HUDEP-2 (cell line): ENCODE measurements around the gene GAK.
"Not testable (repeated sequence)": the region's sequence is repeated elsewhere in the genome, so short reads cannot be mapped to it uniquely, and the experiment has no call there.

Source experiments
- DNase-seq, 76 experiments: peaks; one replicate each; lab custom pipeline; 2025; ENCODE audit not compliant: unreplicated experiment in 76 of 76; lab: John Stamatoyannopoulos, UW

The GAK gene

DNA sequence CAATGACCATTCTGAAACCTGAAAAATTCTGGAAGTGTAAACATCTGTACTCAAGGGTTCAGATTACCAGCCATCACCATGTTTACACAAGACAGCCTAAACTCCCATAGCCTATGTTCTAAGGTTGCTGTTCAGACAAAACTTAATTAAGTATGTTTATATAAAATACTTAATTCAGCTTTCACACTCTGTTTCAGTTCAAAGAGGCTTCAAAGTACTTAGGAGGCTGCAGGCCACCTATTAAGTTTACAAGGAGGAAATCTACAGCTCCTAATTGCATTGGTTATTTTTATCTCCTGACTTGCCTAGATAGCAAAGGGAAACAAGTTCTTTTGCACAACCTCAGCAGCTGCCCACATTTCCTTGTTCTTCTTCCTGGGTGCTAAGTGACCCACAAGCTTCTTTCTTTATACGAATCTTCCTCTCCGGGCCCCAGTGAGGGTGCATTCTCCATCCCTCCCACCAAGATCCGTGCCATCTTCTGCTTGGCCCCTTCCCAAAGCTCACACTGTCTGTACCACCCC lies 2.0 kb downstream of the GAK start:
- DNase-seq: no peak

GRCh38 chr4:929096-929765 lies 2.9 kb downstream of the GAK start:
- DNase-seq: no peak

DNA sequence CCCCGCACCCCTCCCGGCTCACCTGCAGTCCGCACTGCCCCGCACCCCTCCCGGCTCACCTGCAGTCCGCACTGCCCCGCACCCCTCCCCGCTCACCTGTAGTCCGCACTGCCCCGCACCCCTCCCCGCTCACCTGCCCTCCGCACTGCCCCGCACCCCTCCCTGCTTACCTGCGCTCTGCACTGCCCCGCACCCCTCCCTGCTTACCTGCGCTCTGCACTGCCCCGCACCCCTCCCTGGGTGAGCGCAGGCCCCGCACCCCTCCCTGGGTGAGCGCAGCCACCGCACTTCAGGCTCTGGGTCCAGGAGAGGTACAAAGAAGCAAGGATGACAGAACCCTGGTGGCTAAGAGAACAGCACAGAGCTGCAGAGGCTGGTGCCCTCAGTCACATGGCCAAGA lies 4.5 kb downstream of the GAK start:
- peak in 3 of 76 experiments; percentile 4 to 11 (median 9) for DNase-seq

DNA sequence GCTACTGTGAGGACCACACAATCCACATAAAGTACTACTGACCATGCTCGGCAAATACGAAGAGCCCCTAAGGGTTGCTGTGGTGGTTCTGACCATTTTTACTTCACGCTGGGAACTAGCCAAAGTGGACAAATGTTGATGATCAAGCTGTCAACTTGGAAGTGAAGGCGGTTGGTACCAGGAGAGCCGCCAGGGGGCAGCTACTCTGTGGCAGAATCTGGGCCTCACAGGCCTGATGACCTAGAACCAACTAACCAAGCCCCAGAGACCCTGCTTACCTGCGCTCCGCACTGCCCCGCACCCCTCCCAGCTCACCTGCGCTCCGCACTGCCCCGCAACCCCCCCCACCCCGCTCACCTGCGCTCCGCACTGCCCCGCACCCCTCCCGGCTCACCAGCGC lies 5.6 kb downstream of the GAK start:
- peak in 41 of 76 experiments; percentile 1 to 61 (median 20) for DNase-seq

GRCh38 chr4:925771-926500 lies 6.2 kb downstream of the GAK start:
- no peak for DNase-seq

- DNase-seq: no peak
Observed at GRCh38 chr4:925171-925570, 6.9 kb downstream of the GAK start.

DNA sequence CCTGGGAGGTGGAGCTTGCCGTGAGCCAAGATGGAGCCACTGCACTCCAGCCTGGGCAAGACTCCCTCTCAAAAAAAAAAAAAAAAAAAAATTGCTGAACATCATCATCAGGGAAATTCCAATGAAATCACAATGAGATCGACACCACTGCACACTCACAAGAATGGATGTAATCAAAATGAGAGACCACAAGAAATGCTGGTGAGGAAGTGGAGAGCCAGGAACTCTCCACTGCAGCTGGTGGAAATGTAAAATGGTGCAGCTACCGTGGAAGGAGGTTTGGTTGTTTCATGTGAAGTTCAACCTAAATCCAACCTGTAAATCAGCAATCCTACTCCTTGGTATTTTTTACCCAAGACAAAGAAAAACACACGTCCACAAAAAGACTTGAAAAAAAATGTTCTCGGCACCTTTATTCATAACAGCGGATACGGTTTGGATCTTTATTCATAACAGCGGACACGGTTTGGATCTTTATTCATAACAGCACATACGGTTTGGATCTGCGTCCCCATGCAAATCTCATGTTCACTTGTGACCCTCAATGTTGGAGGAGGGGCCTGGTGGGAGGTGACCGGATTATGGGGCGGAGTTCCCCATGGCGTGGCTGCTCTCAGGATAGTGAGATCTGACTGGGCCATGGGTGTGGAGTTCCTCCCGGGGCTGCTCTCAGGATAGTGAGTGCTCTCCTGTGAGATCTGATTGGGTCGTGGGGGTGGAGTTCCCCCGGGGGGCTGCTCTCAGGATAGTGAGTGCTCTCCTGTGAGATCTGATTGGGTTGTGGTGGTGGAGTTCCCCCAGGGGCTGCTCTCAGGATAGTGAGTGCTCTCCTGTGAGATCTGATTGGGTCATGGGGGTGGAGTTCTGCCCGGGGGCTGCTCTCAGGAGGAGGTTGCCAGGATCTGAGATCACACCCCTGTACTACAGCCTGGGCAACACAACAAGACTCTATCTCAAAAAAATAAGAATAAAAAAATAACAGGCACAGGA lies 7.7 kb downstream of the GAK start:
- peak in 54 of 76 experiments; percentile 5 to 78 (median 37) for DNase-seq

- peak in 2 of 76 experiments; percentile 2 to 10 for DNase-seq
Observed at GRCh38 chr4:921830-922331, 10.2 kb downstream of the GAK start.

GRCh38 chr4:919004-919680 lies 13.0 kb downstream of the GAK start:
- not testable (repeated sequence) for DNase-seq

GRCh38 chr4:918591-918990 lies 13.5 kb downstream of the GAK start:
- DNase-seq: not testable (repeated sequence)

DNA sequence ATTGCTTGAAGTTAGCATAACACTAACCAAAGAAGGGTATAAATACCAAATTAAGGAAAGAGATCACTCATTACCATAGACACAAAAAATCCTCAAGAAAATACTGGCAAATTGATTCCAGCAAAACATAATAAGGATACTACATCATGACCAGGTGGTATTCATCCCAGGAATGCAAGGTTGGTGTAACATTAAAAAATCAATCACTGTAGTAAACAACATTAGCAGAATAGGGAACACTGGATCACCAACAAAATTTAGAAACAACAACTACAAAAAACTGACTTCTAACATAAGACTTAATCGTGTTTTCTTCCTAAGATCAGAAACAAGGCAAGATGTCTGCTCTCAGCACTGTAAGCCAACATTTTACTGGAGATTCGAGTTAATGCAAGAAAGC lies 14.1 kb downstream of the GAK start:
- no peak for DNase-seq

- no peak for DNase-seq
Observed at GRCh38 chr4:917466-917865, 14.7 kb downstream of the GAK start.

DNA sequence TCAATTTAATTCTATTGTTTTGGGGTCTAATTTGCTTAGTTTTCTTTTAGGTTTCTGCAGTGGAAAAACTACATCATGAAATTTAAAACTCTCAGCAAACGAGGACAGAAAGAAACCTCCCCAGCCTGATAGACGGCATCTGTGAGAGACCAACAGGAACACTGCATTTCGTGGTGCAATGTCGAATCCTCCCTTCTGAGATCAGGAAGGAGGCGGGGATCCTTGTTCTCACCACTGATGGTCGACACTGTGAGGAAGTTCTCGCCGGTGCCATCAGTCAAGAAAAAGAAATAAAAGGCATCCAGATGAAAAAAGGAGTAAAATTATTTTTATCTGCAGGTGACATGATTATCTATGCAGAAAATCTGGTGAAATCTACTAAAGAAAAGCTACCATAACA lies 16.5 kb downstream of the GAK start:
- no peak for DNase-seq

DNA sequence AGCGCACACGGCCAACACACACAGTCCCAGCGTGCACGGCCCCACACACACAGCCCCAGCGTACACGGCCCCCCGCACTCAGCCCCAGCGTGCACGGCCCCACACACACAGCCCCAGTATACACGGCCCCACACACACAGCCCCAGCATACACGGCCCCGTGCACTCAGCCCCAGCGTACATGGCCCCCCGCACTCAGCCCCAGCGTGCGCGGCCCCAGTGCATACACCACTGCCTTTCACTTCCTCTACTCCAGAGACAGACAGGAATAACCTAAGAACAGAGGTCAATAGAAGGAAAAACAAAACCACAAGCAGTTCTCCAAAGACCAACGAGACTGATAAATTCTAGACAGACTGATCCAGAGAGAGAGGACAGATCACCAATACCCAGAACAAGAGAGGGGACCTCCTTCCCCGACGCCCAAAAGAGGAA lies 17.1 kb downstream of the GAK start:
- no peak for DNase-seq

- DNase-seq: no peak
Observed at GRCh38 chr4:914531-914930, 17.6 kb downstream of the GAK start.

DNA sequence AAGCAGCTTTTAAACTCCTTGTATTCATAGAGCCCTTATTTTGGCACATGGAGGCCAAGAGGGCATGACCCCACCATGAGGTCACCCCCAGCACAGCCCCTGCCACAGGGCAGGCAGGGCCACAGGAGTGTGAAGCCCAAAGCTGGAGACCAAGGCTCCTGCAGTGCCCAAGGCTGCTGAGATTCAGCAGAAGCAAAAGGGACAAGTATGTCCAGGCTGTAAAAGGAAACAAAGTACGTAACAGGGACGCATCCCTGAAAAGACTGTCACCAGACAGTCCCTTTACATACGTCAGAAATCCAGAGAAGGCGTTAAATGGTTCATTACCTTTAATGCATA lies 18.9 kb downstream of the GAK start:
- no peak for DNase-seq

DNA sequence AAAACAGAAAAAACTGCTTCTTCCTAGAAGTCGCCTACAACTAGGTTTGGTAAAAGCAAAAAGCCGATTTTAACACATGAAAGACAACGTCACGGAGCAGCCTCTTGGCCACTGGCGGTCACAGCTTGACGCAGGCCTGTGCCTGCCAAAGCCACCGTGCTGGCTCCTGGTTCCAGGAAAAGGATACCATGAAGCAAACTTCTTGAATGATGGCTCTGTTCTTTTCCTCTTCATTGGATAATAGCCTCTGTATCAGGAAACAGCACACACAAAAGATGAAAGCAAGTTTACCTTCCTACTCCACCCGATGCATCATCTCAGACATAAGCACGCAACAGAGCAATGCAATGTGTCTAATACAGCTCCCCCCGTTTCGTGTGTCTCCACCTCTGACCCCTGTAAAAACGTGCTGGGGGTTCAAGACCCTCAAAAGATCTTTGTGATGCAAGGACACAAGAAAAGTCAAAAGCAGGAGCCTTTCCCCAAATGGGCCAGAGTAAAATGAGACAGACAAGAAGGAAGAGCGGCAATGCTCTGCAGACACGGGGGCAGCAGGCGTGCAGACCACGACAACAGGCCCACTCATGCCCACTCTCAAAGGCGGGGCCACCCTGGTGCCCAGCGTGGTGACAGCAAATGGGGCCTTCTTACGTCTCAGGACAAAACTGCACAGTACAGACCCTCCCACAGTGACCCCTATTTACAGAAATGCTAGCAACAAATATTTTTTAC lies 19.4 kb downstream of the GAK start:
- DNase-seq: no peak

DNA sequence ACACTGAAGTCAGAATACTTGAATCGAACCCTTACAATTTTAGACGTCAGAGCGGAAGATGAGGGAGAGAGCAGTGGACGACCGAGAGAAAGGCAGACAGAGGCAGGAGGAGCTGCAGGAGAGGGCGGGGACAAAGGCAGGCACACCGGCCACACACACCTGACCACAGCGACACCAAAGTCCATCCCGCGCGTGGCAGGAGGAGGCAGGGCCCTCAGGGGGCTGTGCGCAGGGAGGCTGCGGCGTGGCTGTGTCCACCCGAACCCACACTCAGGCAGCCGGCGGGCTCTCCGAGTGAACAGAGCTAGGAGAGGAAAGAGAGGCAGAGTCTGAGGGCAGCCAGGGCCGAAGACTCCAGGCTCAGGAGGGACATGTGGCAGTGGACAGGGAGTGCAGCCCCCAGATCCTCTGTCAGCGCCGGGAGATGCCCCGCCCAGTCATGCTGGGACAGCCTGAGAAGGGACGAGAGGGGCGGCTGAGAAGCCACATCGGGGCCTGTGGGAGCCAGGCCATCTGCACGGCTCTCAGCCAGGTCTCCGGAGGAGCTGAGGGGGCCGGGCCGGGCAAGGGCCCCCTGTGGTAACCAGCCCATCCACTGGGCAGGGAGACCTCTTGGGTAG lies 20.1 kb downstream of the GAK start:
- DNase-seq: no peak

GRCh38 chr4:911221-911751 lies 20.8 kb downstream of the GAK start:
- DNase-seq: no peak
